GM12878 (cell line): ENCODE results near the gene STK39. TPM values are rescaled to one million over a fixed set of nuclear protein-coding genes. Genes with fewer than 3 reads are reported as not detected.

Experiments
- ATAC-seq: fragments of 200-7000 bp; cut with Tn5 transposase; 3 replicates; pipeline ENCODE4 v1.9.1; 2020; ENCODE audit warnings: mild to moderate bottlenecking, moderate library complexity
- BruUV-seq: library from RNA; stranded (reverse); fragments of 400-500 nt; replicated peaks from 2 replicates; lab custom pipeline; 2021; lab: Mats Ljungman, UMichigan
- CTCF ChIA-PET: fragments of 300-600 bp; sonication (Branson Sonifier 250); formaldehyde crosslinking; extraction: SDS; loops from one replicate; lab custom pipeline; 2021; ENCODE audit warnings: inconsistent platforms; lab: Yijun Ruan, JAX
- POLR2A ChIA-PET: fragments of 350-600 bp; formaldehyde crosslinking; extraction: SDS; loops from one replicate; lab custom pipeline; 2021; ENCODE audit warnings: inconsistent platforms; lab: Charles Lee
- RAD21 ChIA-PET: fragments of 300-600 bp; sonication (Branson Sonifier 250); formaldehyde crosslinking; loops from one replicate; lab custom pipeline; 2023; ENCODE audit warnings: antibody characterized with exemption; ENCODE audit not compliant: unreplicated experiment; lab: Charles Lee
- SMC1A ChIA-PET: fragments of 300-600 bp; sonication (Branson Sonifier 250); formaldehyde crosslinking; loops from one replicate; lab custom pipeline; 2023; ENCODE audit not compliant: unreplicated experiment, uncharacterized antibody; lab: Charles Lee
- DNase-seq: peaks from one replicate; pipeline ENCODE4 v3.0.0-alpha.2; 2011; ENCODE audit warnings: low read depth, low spot score
- FAIRE-seq: peaks from 3 replicates; lab custom pipeline; 2011; peaks lifted over from hg19 to GRCh38; lab: Jason Lieb, UNC
- H2AFZ ChIP-seq: 2 replicates; pipeline ENCODE4 v1.6.0; 2011; ENCODE audit warnings: low read depth, low read length, control low read depth; ENCODE audit not compliant: control insufficient read depth
- H3K27ac ChIP-seq: 2 replicates; pipeline ENCODE4 v1.5.1; 2011; ENCODE audit warnings: control low read depth; ENCODE audit not compliant: control insufficient read depth, insufficient read depth
- H3K27me3 ChIP-seq, 2 experiments: replicated peaks in 1 of 2; 2 replicates each; pipeline versions ENCODE4 v1.6.0 to v1.6.1; 2011; ENCODE audit warnings: low read length in 1 of 2; ENCODE audit not compliant: control insufficient read depth in 2 of 2, insufficient read depth in 2 of 2
- H3K36me3 ChIP-seq, 2 experiments: 2 replicates each; pipeline ENCODE4 v1.5.1; 2011; ENCODE audit warnings: low read length in 1 of 2; ENCODE audit not compliant: control insufficient read depth in 2 of 2, insufficient read depth in 2 of 2
- H3K4me1 ChIP-seq: 2 replicates; pipeline ENCODE4 v1.6.1; 2011; ENCODE audit warnings: mild to moderate bottlenecking, low read length, moderate library complexity, mixed read lengths; ENCODE audit not compliant: control insufficient read depth, insufficient read depth
- H3K4me2 ChIP-seq: 2 replicates; pipeline ENCODE4 v1.6.0; 2011; ENCODE audit warnings: control low read depth; ENCODE audit not compliant: control insufficient read depth, insufficient read depth
- H3K4me3 ChIP-seq: fragments of 200-600 bp; sonication (generic); 2 replicates; pipeline ENCODE4 v1.5.1; 2016
- H3K79me2 ChIP-seq: 2 replicates; pipeline ENCODE4 v1.6.0; 2011; ENCODE audit warnings: low read length; ENCODE audit not compliant: control insufficient read depth, insufficient read depth
- H3K9ac ChIP-seq: 2 replicates; pipeline ENCODE4 v1.8.0; 2011; ENCODE audit warnings: low read length, control low read depth, mixed read lengths; ENCODE audit not compliant: control insufficient read depth, insufficient read depth
- H3K9me3 ChIP-seq: replicated peaks from 3 replicates; pipeline ENCODE4 v1.5.1; 2011; ENCODE audit warnings: mild to moderate bottlenecking, low read length; ENCODE audit not compliant: control insufficient read depth, insufficient read depth
- H4K20me1 ChIP-seq: 2 replicates; pipeline ENCODE4 v1.6.0; 2011; ENCODE audit not compliant: control insufficient read depth, insufficient read depth
- CBFB ChIP-seq: IDR thresholded peaks from 2 replicates; pipeline ENCODE4 v1.6.1; 2016; ENCODE audit warnings: antibody characterized with exemption, low read depth
- EP300 ChIP-seq, 2 experiments: fragments of 150-350 bp in 1 of 2; IDR thresholded peaks; 2 replicates each; pipeline ENCODE4 v1.6.1; 2011 to 2012; ENCODE audit warnings: low read depth in 2 of 2, low read length in 2 of 2, borderline replicate concordance in 1 of 2, improper control_type of control experiment in 1 of 2, inconsistent platforms in 1 of 2; ENCODE audit not compliant: control insufficient read depth in 1 of 2
- SPI1 ChIP-seq: IDR thresholded peaks from 2 replicates; pipeline ENCODE4 v1.6.1; 2011; ENCODE audit warnings: low read depth, mild to moderate bottlenecking, low read length, moderate library complexity, borderline replicate concordance; ENCODE audit not compliant: insufficient read depth
- STAT3 ChIP-seq: IDR thresholded peaks from 2 replicates; pipeline ENCODE4 v1.6.1; 2011; ENCODE audit warnings: low read depth, low read length, improper control_type of control experiment
- TCF3 ChIP-seq: IDR thresholded peaks from 2 replicates; pipeline ENCODE4 v1.6.1; 2012; ENCODE audit warnings: low read depth, mild to moderate bottlenecking, low read length, borderline replicate concordance; ENCODE audit not compliant: insufficient read depth
- ZNF24 ChIP-seq: fragments of 450-650 bp; IDR thresholded peaks from 2 replicates; pipeline ENCODE4 v1.6.1; 2017; ENCODE audit warnings: antibody characterized with exemption, mild to moderate bottlenecking
- whole genome bisulfite sequencing: methylation state at CpG from one replicate; pipeline ENCODE4 v1.1.6; 2016; ENCODE audit warnings: low lambda C conversion rate; ENCODE audit not compliant: insufficient replicate concordance, insufficient coverage; ENCODE audit errors: missing lambda C conversion rate; 5-methylcytosine and 5-hydroxymethylcytosine counted together
- in situ Hi-C: fragments of 300-500 bp; cut with MboI; formaldehyde crosslinking; loops from 9 replicates; pipeline ENCODE4 v1.14.3; 2018; ENCODE audit warnings: mixed read lengths
- intact Hi-C: fragments of 100-400 bp; cut with micrococcal nuclease; formaldehyde crosslinking; loops from one replicate; pipeline ENCODE4 v1.14.2; 2022; ENCODE audit not compliant: unreplicated experiment
- polyA plus RNA-seq, 11 experiments: library from polyadenylated mRNA; depleted of rRNA in 4 of 11; unstranded in 6 of 11; stranded (reverse) in 5 of 11; fragments of >200 nt; fragmentation: Nextera tagmentation in 4 of 11; fragmentation: Illumina TruSeq in 1 of 11; extraction: Ambion mirVana in 4 of 11; extraction: Trizol in 1 of 11; gene quantifications; 1 replicate in 1 of 11; 2 replicates in 10 of 11; pipeline versions ENCODE4 v1.2.1 to v1.2.3, GENCODE V29; 2011 to 2016; ENCODE audit warnings: inconsistent platforms in 2 of 11, missing spikeins in 2 of 11, low read depth in 1 of 11
- total RNA-seq, 4 experiments: library from RNA; depleted of rRNA in 3 of 4; stranded (reverse); fragments of >200 nt in 3 of 4; fragmentation: Illumina TruSeq in 1 of 4; extraction: Trizol in 1 of 4; gene quantifications; 2 replicates each; pipeline versions ENCODE4 v1.2.1 to v1.2.3, GENCODE V29; 2013 to 2021
- TF ChIP-seq, protein P1 (sequence below): IDR thresholded peaks from 2 replicates; pipeline ENCODE4 v1.6.1; 2011; ENCODE audit warnings: borderline replicate concordance, low read depth, mild to moderate bottlenecking, moderate library complexity, mixed read lengths, low read length; ENCODE audit not compliant: insufficient read depth; ENCODE audit errors: extremely low read length
- TF ChIP-seq, protein P2 (sequence below): fragments of 150-350 bp; IDR thresholded peaks from 2 replicates; pipeline ENCODE4 v1.6.1; 2014; ENCODE audit warnings: mild to moderate bottlenecking, low read depth, low read length
- TF ChIP-seq, protein P3 (sequence below): IDR thresholded peaks from 2 replicates; pipeline ENCODE4 v1.6.1; 2012; ENCODE audit warnings: low read length, inconsistent platforms

Gene STK39
- total and polyA plus RNA-seq, 10 of the 15 experiments (the other 5 are each of a cell fraction or from before 2014, with no cell fraction given): 0.03 to 0.21 (median 0.07) TPM; not detected in 5

- Histone ChIP-seq H3K79me2 (no peaks in the 10 kb centered on the region), H3K27me3 (peaks cover 3 to 32% of the 10 kb centered on the region in 2 experiments), H3K9ac (no peak overlapping the region), H3K27ac (no peak overlapping the region), H3K4me1 (no peaks in the 10 kb centered on the region), H2AFZ (no peak overlapping the region; the same call in 1 of the 2 replicates), H3K4me2 (peak overlapping the region; percentile 55; the same call in 1 of the 2 replicates), H4K20me1 (no peaks in the 10 kb centered on the region), H3K4me3 (0 out of 2 replicates have a peak overlapping the region, but pooled peaks have one; percentile 64), H3K36me3 (no peaks in the 10 kb centered on the region), H3K9me3 (no peaks in the 10 kb centered on the region; the same call in 2 of the 3 replicates)
- in situ Hi-C loops (no loop called here), intact Hi-C loops (no loop called here)
- no peak for TF ChIP-seq EP300 (IDR thresholded peaks at IDR 0.05; ENCODE audit: borderline replicate concordance in 1 of 2, control insufficient read depth in 1 of 2, low read depth in 2 of 2, low read length in 2 of 2)
- TF ChIP-seq ZNF24: no peak
- TF ChIP-seq, protein P1, sequence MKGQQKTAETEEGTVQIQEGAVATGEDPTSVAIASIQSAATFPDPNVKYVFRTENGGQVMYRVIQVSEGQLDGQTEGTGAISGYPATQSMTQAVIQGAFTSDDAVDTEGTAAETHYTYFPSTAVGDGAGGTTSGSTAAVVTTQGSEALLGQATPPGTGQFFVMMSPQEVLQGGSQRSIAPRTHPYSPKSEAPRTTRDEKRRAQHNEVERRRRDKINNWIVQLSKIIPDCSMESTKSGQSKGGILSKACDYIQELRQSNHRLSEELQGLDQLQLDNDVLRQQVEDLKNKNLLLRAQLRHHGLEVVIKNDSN: no peak
- no peak for TF ChIP-seq CBFB
- SMC1A ChIA-PET: no interaction called here
- POLR2A ChIA-PET: no interaction called here
- BruUV-seq: no TSS peak
- ATAC-seq: no peak
- DNase-seq: no peak
- RAD21 ChIA-PET: no interaction called here
- CTCF ChIA-PET: no interaction called here
- no peak for FAIRE-seq
- WGBS: 10% methylated on average over 11 of the region's 11 CpGs
Measured at GRCh38 chr2:168246072-168246482, 1.3 kb downstream of the STK39 start.

DNA sequence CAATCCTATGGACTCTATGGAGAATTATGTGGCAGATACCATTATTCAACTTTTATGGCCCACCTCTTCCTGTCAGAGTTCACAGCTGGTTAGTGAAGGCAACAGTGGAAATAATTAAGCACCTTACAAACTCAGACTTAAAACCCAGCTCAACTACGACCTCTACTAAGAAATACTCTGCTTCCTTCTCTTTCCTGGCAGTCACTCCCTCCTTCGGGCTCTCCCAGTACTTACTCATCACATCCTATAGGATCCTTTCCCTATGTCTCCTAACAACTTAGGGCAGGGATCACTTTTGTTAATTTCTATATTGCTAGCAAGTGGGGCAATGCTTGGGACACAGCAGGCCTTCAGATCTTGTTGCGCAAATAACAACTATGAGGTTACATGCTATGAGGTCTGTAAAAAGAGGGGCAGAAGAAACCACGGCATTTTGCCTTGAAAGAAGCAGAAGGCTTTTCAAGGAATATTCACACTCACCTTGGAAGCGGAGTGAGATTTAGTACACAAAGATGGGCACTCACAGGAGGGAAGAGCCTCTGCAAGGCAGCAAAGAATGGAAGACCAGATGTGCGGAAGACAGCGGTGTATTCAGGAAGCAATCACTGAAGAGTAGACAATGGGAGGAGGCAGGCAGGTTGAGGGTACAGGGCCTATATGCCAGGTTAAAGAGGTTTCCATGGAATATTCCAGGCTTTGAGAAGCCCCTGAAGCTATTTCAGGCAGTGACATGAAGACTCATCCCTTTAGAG lies 2.1 kb downstream of the STK39 start:
- 73% methylated on average over 7 of the region's 7 CpGs for WGBS
- Histone ChIP-seq H3K27me3 (peaks cover 3 to 32% of the 10 kb centered on the region in 2 experiments), H3K4me2 (no peak overlapping the region), H3K9ac (no peak overlapping the region), H2AFZ (no peak overlapping the region), H3K27ac (no peak overlapping the region), H3K4me3 (no peak overlapping the region), H3K9me3 (no peaks in the 10 kb centered on the region; the same call in 2 of the 3 replicates), H3K4me1 (no peaks in the 10 kb centered on the region), H3K36me3 (no peaks in the 10 kb centered on the region), H4K20me1 (no peaks in the 10 kb centered on the region), H3K79me2 (no peaks in the 10 kb centered on the region)
- ATAC-seq: no peak
- intact Hi-C loops: no loop called here
- TF ChIP-seq TCF3 (no peak), ZNF24 (no peak), STAT3 (no peak), SPI1 (no peak)
- TF ChIP-seq, protein P2, sequence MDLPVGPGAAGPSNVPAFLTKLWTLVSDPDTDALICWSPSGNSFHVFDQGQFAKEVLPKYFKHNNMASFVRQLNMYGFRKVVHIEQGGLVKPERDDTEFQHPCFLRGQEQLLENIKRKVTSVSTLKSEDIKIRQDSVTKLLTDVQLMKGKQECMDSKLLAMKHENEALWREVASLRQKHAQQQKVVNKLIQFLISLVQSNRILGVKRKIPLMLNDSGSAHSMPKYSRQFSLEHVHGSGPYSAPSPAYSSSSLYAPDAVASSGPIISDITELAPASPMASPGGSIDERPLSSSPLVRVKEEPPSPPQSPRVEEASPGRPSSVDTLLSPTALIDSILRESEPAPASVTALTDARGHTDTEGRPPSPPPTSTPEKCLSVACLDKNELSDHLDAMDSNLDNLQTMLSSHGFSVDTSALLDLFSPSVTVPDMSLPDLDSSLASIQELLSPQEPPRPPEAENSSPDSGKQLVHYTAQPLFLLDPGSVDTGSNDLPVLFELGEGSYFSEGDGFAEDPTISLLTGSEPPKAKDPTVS: no peak
- TF ChIP-seq, protein P3, sequence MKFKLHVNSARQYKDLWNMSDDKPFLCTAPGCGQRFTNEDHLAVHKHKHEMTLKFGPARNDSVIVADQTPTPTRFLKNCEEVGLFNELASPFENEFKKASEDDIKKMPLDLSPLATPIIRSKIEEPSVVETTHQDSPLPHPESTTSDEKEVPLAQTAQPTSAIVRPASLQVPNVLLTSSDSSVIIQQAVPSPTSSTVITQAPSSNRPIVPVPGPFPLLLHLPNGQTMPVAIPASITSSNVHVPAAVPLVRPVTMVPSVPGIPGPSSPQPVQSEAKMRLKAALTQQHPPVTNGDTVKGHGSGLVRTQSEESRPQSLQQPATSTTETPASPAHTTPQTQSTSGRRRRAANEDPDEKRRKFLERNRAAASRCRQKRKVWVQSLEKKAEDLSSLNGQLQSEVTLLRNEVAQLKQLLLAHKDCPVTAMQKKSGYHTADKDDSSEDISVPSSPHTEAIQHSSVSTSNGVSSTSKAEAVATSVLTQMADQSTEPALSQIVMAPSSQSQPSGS: no peak
- POLR2A ChIA-PET: no interaction called here
- SMC1A ChIA-PET: no interaction called here
- FAIRE-seq: no peak
- DNase-seq: no peak
- CTCF ChIA-PET: no interaction called here
- no TSS peak for BruUV-seq
- RAD21 ChIA-PET: no interaction called here
- in situ Hi-C loops: no loop called here
